ENCODE measurements around the gene TNRC6C. TPM values are rescaled to one million over a fixed set of nuclear protein-coding genes. Genes with fewer than 3 reads are reported as not detected.

TNRC6C gene
- total RNA-seq, 4 donors from 2014 or later, result 9.7 to 70.1 (median 23.2) TPM

DNA sequence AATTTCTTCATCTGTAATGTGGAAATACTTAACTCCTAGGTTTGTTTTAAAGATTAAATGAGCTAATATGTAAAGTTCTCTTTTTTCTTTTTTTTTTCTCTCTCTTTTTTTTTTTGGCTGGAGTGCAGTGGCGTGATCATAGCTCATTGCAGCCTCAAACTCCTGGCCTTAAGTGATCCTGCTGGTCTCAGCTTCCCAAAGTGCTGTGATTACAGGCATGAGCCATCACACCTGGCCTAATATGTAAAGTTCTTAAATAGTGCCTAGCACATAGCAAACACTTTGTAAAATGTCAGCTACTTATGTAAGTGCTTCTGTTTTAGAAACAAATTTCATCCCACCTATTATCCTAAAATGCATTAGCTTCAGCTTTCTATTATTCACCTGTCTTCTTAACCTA lies 130.0 kb downstream of the TNRC6C start:
- H3K27ac ChIP-seq, result no peak overlapping the region
- no peaks in the 10 kb centered on the region for H3K9me3 ChIP-seq
- TF ChIP-seq, protein P1, sequence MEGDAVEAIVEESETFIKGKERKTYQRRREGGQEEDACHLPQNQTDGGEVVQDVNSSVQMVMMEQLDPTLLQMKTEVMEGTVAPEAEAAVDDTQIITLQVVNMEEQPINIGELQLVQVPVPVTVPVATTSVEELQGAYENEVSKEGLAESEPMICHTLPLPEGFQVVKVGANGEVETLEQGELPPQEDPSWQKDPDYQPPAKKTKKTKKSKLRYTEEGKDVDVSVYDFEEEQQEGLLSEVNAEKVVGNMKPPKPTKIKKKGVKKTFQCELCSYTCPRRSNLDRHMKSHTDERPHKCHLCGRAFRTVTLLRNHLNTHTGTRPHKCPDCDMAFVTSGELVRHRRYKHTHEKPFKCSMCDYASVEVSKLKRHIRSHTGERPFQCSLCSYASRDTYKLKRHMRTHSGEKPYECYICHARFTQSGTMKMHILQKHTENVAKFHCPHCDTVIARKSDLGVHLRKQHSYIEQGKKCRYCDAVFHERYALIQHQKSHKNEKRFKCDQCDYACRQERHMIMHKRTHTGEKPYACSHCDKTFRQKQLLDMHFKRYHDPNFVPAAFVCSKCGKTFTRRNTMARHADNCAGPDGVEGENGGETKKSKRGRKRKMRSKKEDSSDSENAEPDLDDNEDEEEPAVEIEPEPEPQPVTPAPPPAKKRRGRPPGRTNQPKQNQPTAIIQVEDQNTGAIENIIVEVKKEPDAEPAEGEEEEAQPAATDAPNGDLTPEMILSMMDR (IDR thresholded peaks at IDR 0.05), result no peak
- no peak for TF ChIP-seq POLR2A (IDR thresholded peaks at IDR 0.05)
- no peaks in the 10 kb centered on the region for H3K27me3 ChIP-seq
- no peak for DNase-seq
- H3K4me3 ChIP-seq, result no peak overlapping the region
- H3K36me3 ChIP-seq, result peaks cover 0 to 60% (median 0%) of the 10 kb centered on the region in 3 donors
- H3K4me1 ChIP-seq, result no peaks in the 10 kb centered on the region

DNA sequence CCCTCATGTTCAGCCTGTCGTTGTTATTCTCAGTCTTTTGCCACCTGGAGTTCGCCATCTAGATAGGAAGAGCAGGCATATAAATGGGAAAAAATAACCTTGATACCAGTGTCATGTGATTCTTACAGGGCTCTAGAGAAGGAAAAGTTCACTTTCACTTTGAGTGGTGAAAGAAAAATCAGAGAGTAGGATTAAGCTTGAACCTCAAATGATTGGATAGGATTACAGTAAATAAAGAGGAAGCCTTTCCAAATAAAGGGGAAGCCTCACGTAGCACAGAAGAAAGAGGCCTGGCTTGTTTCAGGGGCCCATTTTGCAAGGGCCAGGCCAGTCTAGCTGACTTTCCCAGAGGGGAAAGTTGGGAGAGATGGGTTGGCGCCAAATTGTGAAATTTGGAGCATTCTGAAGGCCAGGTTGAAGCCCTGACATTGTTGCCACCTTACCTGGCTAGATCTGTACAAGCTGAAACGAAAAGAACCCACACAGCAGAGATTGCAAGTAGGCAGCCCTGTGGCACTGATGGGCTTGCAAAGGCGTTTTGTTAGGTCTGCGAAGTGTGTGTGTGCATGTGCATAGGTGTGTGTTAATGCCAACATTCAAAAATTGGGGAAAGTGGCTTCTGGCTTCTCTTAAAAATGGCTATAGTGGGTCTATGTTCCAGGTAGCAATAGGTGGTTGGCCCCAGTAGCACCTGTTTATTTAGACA lies 131.2 kb downstream of the TNRC6C start:
- TF ChIP-seq POLR2A (IDR thresholded peaks at IDR 0.05), result no peak
- TF ChIP-seq, protein P1 (IDR thresholded peaks at IDR 0.05), result no peak
- Histone ChIP-seq H3K4me3 (no peak overlapping the region), H3K4me1 (no peaks in the 10 kb centered on the region), H3K27me3 (no peaks in the 10 kb centered on the region), H3K36me3 (peaks cover 0 to 72% (median 0%) of the 10 kb centered on the region in 3 donors), H3K9me3 (no peaks in the 10 kb centered on the region), H3K27ac (no peak overlapping the region)
- DNase-seq, result no peak

DNA sequence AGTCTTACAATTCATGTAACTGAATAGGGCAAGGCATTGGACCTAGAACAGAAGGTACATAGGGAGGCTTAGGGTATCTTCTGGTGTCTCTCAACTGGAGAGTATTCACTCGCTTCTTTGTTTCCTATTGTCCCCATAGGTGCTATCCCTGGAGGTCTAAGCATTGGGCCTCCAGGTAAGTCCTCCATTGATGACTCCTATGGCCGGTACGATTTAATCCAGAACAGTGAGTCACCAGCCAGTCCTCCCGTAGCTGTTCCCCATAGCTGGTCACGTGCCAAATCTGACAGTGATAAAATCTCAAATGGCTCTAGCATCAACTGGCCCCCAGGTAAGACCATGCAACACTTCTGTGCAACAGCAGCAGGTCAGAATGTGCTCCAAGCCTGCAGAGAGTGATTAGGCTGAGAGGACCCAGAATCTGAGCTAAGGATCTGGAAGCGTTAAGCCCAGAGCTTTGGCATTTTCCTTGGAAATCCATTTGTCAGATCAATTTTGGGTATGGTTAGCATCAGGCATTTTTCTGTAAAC lies 134.4 kb downstream of the TNRC6C start:
- no peaks in the 10 kb centered on the region for H3K27me3 ChIP-seq
- DNase-seq, result no peak
- H3K4me1 ChIP-seq, result no peaks in the 10 kb centered on the region
- H3K4me3 ChIP-seq, result no peak overlapping the region
- H3K9me3 ChIP-seq, result no peaks in the 10 kb centered on the region
- TF ChIP-seq POLR2A (IDR thresholded peaks at IDR 0.05), result no peak
- TF ChIP-seq, protein P1 (IDR thresholded peaks at IDR 0.05), result no peak
- H3K36me3 ChIP-seq, result peaks cover 0 to 83% (median 0%) of the 10 kb centered on the region in 3 donors
- no peak overlapping the region for H3K27ac ChIP-seq

DNA sequence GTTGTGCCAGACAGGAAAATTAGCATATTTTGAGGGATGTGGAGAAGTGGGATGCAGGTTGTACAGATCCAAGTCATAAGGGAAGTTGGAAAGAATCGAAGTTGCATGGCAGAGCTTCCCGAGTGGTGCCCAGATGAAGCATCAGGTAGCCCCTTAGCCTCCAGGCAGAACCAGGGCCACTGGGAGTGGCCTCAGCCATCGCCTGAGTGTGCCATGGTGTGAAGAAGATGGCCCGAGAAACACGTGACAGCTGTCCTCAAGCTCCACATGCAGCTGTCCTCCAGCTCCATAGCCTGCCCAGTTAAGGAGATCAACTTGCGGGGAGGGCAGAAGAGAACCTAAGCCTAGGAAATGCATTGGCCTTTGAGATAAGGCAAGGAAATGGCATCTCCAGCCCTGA lies 136.5 kb downstream of the TNRC6C start:
- H3K4me1 ChIP-seq, result no peaks in the 10 kb centered on the region
- TF ChIP-seq, protein P1 (IDR thresholded peaks at IDR 0.05), result no peak
- TF ChIP-seq POLR2A (IDR thresholded peaks at IDR 0.05), result no peak
- H3K36me3 ChIP-seq, result peaks cover 0 to 92% (median 0%) of the 10 kb centered on the region in 3 donors

DNA sequence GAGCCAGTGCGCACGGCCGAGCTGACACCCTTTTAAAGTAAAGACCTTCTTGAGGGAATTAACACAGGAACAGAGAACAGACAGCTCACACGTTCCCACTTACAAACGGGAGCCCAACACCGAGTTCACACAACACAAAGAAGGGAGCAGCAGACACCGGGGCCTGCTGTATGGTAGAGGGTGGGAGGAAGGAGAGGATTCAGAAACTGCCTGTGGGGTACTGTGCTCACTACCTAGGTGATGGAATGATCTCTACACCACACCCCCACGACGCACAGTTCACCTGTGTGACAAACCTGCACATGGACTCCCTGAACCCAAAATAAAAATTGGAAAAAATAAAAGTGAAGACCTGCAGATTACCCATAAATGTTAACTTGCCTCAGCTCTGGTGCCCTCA lies 137.6 kb downstream of the TNRC6C start:
- DNase-seq, result no peak
- Histone ChIP-seq H3K36me3 (peaks cover 0 to 85% (median 0%) of the 10 kb centered on the region in 3 donors), H3K27ac (no peak overlapping the region), H3K27me3 (no peaks in the 10 kb centered on the region), H3K9me3 (no peaks in the 10 kb centered on the region), H3K4me1 (no peaks in the 10 kb centered on the region), H3K4me3 (no peak overlapping the region)
- TF ChIP-seq POLR2A (IDR thresholded peaks at IDR 0.05), result no peak
- TF ChIP-seq, protein P1 (IDR thresholded peaks at IDR 0.05), result no peak

More for the DNA sequence above, 136.5 kb downstream of the TNRC6C start:
- H3K27ac ChIP-seq, result no peak overlapping the region
- DNase-seq, result no peak
- H3K9me3 ChIP-seq, result no peaks in the 10 kb centered on the region
- H3K27me3 ChIP-seq, result no peaks in the 10 kb centered on the region
- H3K4me3 ChIP-seq, result no peak overlapping the region
